Sigmoid colon (tissue), 7 donors: ENCODE results near the gene FEZ2. TPM values are rescaled to one million over a fixed set of nuclear protein-coding genes. Genes with fewer than 3 reads are reported as not detected.

Experiments used
- DNase-seq: peaks from one replicate; pipeline ENCODE4 v3.0.0-alpha.2; 2019
- H3K27ac ChIP-seq, 4 donors: fragments of 200-600 bp; sonication (generic); one replicate each; pipeline ENCODE4 v1.5.1; 2016 to 2019; ENCODE audit warnings: mild to moderate bottlenecking in 1 of 4
- H3K27me3 ChIP-seq, 3 donors: fragments of 200-600 bp; sonication (generic); one replicate each; pipeline ENCODE4 v1.5.1; 2019; ENCODE audit warnings: mild to moderate bottlenecking in 1 of 3
- H3K36me3 ChIP-seq, 4 donors: fragments of 200-600 bp; sonication (generic); one replicate each; pipeline ENCODE4 v1.5.1; 2016 to 2019
- H3K4me1 ChIP-seq, 4 donors: fragments of 200-600 bp; sonication (generic); one replicate each; pipeline ENCODE4 v1.5.1; 2017 to 2019
- H3K4me3 ChIP-seq, 4 donors: fragments of 200-600 bp; sonication (generic); one replicate each; pipeline ENCODE4 v1.5.1; 2017 to 2019; ENCODE audit warnings: mild to moderate bottlenecking in 2 of 4, moderate library complexity in 1 of 4
- H3K9me3 ChIP-seq, 4 donors: fragments of 200-600 bp in 3 of 4; sonication (generic) in 3 of 4; one replicate each; pipeline versions ENCODE4 v1.5.1 to v1.6.1; 2013 to 2019
- CTCF ChIP-seq, 4 experiments: fragments of 450-650 bp in 3 of 4; fragments of 200-600 bp in 1 of 4; IDR thresholded peaks; one replicate each; pipeline ENCODE4 v1.5.1; 2016 to 2019; ENCODE audit warnings: antibody characterized with exemption in 4 of 4, mild to moderate bottlenecking in 3 of 4, moderate library complexity in 2 of 4
- EP300 ChIP-seq, 4 donors: sonication (generic); formaldehyde crosslinking; IDR thresholded peaks; one replicate each; pipeline ENCODE4 v1.6.1; 2017; ENCODE audit warnings: antibody characterized with exemption in 4 of 4
- POLR2A ChIP-seq, 2 donors: fragments of 450-650 bp; IDR thresholded peaks; one replicate each; pipeline ENCODE4 v1.6.1; 2016; ENCODE audit warnings: antibody characterized with exemption in 2 of 2, mild to moderate bottlenecking in 2 of 2, moderate library complexity in 2 of 2
- POLR2AphosphoS5 ChIP-seq, 4 donors: sonication (generic); formaldehyde crosslinking; IDR thresholded peaks; one replicate each; pipeline ENCODE4 v1.6.1; 2017; ENCODE audit warnings: antibody characterized with exemption in 4 of 4
- whole genome bisulfite sequencing, 2 donors: extraction: QIAGEN DNeasy Blood & Tissue Kit; methylation state at CpG; one replicate each; pipeline ENCODE4 v1.1.7; 2013; 5-methylcytosine and 5-hydroxymethylcytosine counted together
- intact Hi-C: fragments of 100-400 bp; cut with DNase I; formaldehyde crosslinking; loops from one replicate; pipeline ENCODE4 v1.15.1; 2023
- polyA plus RNA-seq, 3 donors: library from polyadenylated mRNA; stranded (reverse); fragments of 200-250 nt; gene quantifications; one replicate each; pipeline ENCODE4 v1.2.3, GENCODE V29; 2013
- total RNA-seq, 4 donors: library from RNA; depleted of rRNA; stranded (reverse); fragments of >200 nt; gene quantifications; one replicate each; pipeline ENCODE4 v1.1.0, GENCODE V29; 2016
- donor health status: healthy with polysubstance abuse.
- donor health status: Bipolar disorder and iron deficiency.
- donor health status: healthy.

The FEZ2 gene
- total and polyA plus RNA-seq, 7 donors: 25.9 to 53.9 (median 41.8) TPM

DNA sequence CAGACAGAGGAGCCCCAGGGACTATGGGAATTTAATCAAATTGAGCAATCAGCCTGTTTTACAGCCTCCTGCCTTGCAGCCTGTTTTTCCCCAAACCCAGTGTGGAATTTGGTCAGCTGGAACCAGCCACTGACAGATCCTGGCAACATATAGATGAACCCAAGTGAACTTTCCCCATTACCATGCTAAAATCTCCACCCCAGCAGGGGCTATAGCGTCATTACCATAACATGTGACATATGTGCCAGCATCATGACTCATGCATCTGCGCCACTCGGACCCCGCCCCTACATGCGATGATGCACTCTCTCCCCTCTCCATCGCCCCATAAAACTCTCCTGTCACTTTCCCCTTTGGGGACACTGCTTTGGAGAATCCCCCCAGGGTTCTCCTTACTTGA is 17.3 kb upstream of the FEZ2 start:
- Histone ChIP-seq H3K27ac (no peak overlapping the region), H3K27me3 (no peaks in the 10 kb centered on the region), H3K4me3 (no peak overlapping the region), H3K9me3 (no peaks in the 10 kb centered on the region), H3K36me3 (no peaks in the 10 kb centered on the region), H3K4me1 (no peaks in the 10 kb centered on the region)
- TF ChIP-seq CTCF (IDR thresholded peaks at IDR 0.05): no peak
- no peak for TF ChIP-seq EP300 (IDR thresholded peaks at IDR 0.05)
- no peak for TF ChIP-seq POLR2A (IDR thresholded peaks at IDR 0.05)
- no peak for TF ChIP-seq POLR2AphosphoS5 (IDR thresholded peaks at IDR 0.05)
- 71 to 78% methylated on average over 6 of the region's 6 CpGs for WGBS, 2 donors
- intact Hi-C loops: no loop called here
- no peak for DNase-seq

GRCh38 chr2:36613801-36614200 is 15.8 kb upstream of the FEZ2 start:
- no peaks in the 10 kb centered on the region for H3K36me3 ChIP-seq
- no peak for TF ChIP-seq POLR2AphosphoS5 (IDR thresholded peaks at IDR 0.05)
- no peak for TF ChIP-seq POLR2A (IDR thresholded peaks at IDR 0.05)
- TF ChIP-seq EP300 (IDR thresholded peaks at IDR 0.05): no peak
- TF ChIP-seq CTCF (IDR thresholded peaks at IDR 0.05): no peak
- no peak for DNase-seq
- H3K9me3 ChIP-seq: no peaks in the 10 kb centered on the region
- H3K27me3 ChIP-seq: no peaks in the 10 kb centered on the region
- H3K4me1 ChIP-seq: no peaks in the 10 kb centered on the region
- H3K27ac ChIP-seq: no peak overlapping the region
- 84 to 90% methylated on average over 1 of the region's 1 CpG for WGBS, 2 donors
- no peak overlapping the region for H3K4me3 ChIP-seq
- intact Hi-C loops: no loop called here

DNA sequence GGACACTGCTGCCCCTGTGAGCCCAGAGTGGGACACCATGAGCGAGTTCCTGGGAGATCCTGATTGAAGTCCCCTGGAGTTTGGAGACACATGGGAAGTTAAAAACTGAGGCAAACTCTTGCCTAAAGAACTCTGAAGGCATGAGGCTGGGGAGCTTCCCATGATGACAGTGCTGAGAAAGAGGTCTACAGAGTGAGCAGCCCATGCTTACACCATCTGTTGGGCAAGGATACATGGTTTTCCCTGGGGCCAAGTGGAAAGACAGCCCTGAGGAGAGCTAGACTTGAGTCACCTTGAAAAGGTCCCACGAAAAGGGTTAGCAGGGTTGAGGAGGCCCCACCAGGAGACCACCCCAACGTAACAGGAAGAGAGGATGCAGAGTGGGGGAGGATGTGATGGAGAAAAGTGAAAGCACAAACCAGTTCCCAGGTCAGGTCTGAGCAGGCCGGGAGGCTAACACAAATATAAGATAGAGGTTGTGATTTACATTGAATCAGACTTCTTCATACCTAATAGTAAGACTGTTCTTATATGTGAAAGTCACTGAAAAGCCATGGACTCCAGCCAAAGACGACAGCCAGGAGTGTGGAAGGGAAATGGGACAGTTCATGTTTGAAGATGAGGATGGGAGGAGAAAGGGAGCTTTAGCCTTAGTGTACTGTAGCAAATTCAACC is 13.5 kb upstream of the FEZ2 start:
- Histone ChIP-seq H3K4me3 (no peak overlapping the region), H3K36me3 (no peaks in the 10 kb centered on the region), H3K9me3 (no peaks in the 10 kb centered on the region), H3K27ac (no peak overlapping the region), H3K4me1 (no peaks in the 10 kb centered on the region), H3K27me3 (no peaks in the 10 kb centered on the region)
- 88 to 89% methylated on average over 5 of the region's 5 CpGs for WGBS, 2 donors
- DNase-seq: no peak
- intact Hi-C loops: no loop called here
- TF ChIP-seq CTCF (IDR thresholded peaks at IDR 0.05) (no peak), EP300 (IDR thresholded peaks at IDR 0.05) (no peak), POLR2AphosphoS5 (IDR thresholded peaks at IDR 0.05) (no peak), POLR2A (IDR thresholded peaks at IDR 0.05) (no peak)

DNA sequence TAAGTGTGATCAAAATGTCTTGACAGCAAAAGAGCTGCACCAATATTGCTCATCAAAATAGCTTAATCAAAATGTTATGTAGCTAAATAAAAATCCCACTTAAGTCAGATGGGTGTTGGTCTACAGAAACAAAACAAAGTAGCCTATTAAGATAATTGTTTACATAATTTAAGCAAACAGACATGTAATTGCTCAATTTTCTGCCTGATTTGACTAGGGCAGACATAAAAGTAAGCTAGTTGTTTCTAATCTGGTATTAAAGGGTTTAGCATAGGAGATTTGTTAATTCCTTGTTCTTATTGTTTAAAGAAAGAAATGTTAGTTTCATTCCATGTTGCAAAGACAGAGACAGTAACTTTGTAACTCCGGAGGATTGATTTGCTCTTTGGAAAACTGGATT is 11.5 kb upstream of the FEZ2 start:
- H3K4me1 ChIP-seq: no peaks in the 10 kb centered on the region
- no peak overlapping the region for H3K4me3 ChIP-seq
- DNase-seq: no peak
- intact Hi-C loops: no loop called here
- no peaks in the 10 kb centered on the region for H3K27me3 ChIP-seq
- no peaks in the 10 kb centered on the region for H3K36me3 ChIP-seq
- no peak for TF ChIP-seq CTCF (IDR thresholded peaks at IDR 0.05)
- TF ChIP-seq POLR2AphosphoS5 (IDR thresholded peaks at IDR 0.05): no peak
- TF ChIP-seq EP300 (IDR thresholded peaks at IDR 0.05): no peak
- no peak for TF ChIP-seq POLR2A (IDR thresholded peaks at IDR 0.05)
- H3K27ac ChIP-seq: no peak overlapping the region
- whole genome bisulfite sequencing, 2 donors: 81 to 86% methylated on average over 1 of the region's 1 CpG
- H3K9me3 ChIP-seq: no peaks in the 10 kb centered on the region

GRCh38 chr2:36607947-36608346 is 10.0 kb upstream of the FEZ2 start:
- H3K36me3 ChIP-seq: no peaks in the 10 kb centered on the region
- intact Hi-C loops: no loop called here
- 79 to 90% methylated on average over 3 of the region's 3 CpGs for WGBS, 2 donors
- H3K27me3 ChIP-seq: no peaks in the 10 kb centered on the region
- no peaks in the 10 kb centered on the region for H3K9me3 ChIP-seq
- no peak overlapping the region for H3K27ac ChIP-seq
- DNase-seq: no peak
- H3K4me3 ChIP-seq: no peak overlapping the region
- TF ChIP-seq POLR2AphosphoS5 (IDR thresholded peaks at IDR 0.05) (no peak), POLR2A (IDR thresholded peaks at IDR 0.05) (no peak), CTCF (IDR thresholded peaks at IDR 0.05) (no peak), EP300 (IDR thresholded peaks at IDR 0.05) (no peak)
- H3K4me1 ChIP-seq: no peaks in the 10 kb centered on the region
